Measurements from ENCODE around the gene DLK1. TPM values are rescaled to one million over a fixed set of nuclear protein-coding genes. Genes with fewer than 3 reads are reported as not detected.

The DLK1 gene
- total RNA-seq, 4 donors from 2014 or later = not detected

GRCh38 chr14:100734031-100734990 is 7.6 kb downstream of the DLK1 start:
- Histone ChIP-seq H3K27me3 (peaks cover 59% of the 10 kb centered on the region), H3K9me3 (no peaks in the 10 kb centered on the region), H3K36me3 (no peaks in the 10 kb centered on the region), H3K4me1 (peaks cover under 1% of the 10 kb centered on the region), H3K27ac (no peak overlapping the region), H3K4me3 (no peak overlapping the region)
- TF ChIP-seq POLR2A (IDR thresholded peaks at IDR 0.05) (no peak), POLR2AphosphoS5 (IDR thresholded peaks at IDR 0.05) (no peak), CTCF (IDR thresholded peaks at IDR 0.05) (no peak), EP300 (IDR thresholded peaks at IDR 0.05) (no peak)
- no peak for DNase-seq (ENCODE audit: low spot score in 2 of 2)
- WGBS = 94% methylated on average over 30 of the region's 52 CpGs

- Histone ChIP-seq H3K36me3 (no peaks in the 10 kb centered on the region), H3K4me3 (no peak overlapping the region), H3K9me3 (no peaks in the 10 kb centered on the region), H3K27ac (no peak overlapping the region), H3K4me1 (no peaks in the 10 kb centered on the region), H3K27me3 (peaks cover 50% of the 10 kb centered on the region)
- no peak for TF ChIP-seq POLR2AphosphoS5 (IDR thresholded peaks at IDR 0.05)
- no peak for TF ChIP-seq EP300 (IDR thresholded peaks at IDR 0.05)
- no peak for TF ChIP-seq POLR2A (IDR thresholded peaks at IDR 0.05)
- TF ChIP-seq CTCF (IDR thresholded peaks at IDR 0.05) = no peak
- 90% methylated on average over 17 of the region's 17 CpGs for WGBS
- DNase-seq (ENCODE audit: low spot score in 2 of 2) = peak in 1 of 2 donors; percentile 41
Observed at GRCh38 chr14:100735271-100735670, 8.6 kb downstream of the DLK1 start.

GRCh38 chr14:100736269-100737180 is 9.8 kb downstream of the DLK1 start:
- DNase-seq (ENCODE audit: low spot score in 2 of 2) = peak; percentile 18 to 74
- Histone ChIP-seq H3K4me1 (no peaks in the 10 kb centered on the region), H3K27ac (no peak overlapping the region), H3K27me3 (peaks cover 38% of the 10 kb centered on the region), H3K4me3 (no peak overlapping the region), H3K9me3 (no peaks in the 10 kb centered on the region), H3K36me3 (no peaks in the 10 kb centered on the region)
- WGBS = 58% methylated on average over 22 of the region's 22 CpGs
- TF ChIP-seq CTCF (IDR thresholded peaks at IDR 0.05) = no peak
- no peak for TF ChIP-seq EP300 (IDR thresholded peaks at IDR 0.05)
- TF ChIP-seq POLR2AphosphoS5 (IDR thresholded peaks at IDR 0.05) = no peak
- no peak for TF ChIP-seq POLR2A (IDR thresholded peaks at IDR 0.05)

- Histone ChIP-seq H3K9me3 (no peaks in the 10 kb centered on the region), H3K27me3 (peaks cover 28% of the 10 kb centered on the region), H3K4me1 (no peaks in the 10 kb centered on the region), H3K36me3 (no peaks in the 10 kb centered on the region), H3K27ac (no peak overlapping the region), H3K4me3 (no peak overlapping the region)
- DNase-seq (ENCODE audit: low spot score in 2 of 2) = peak; percentile 51 to 65
- TF ChIP-seq POLR2AphosphoS5 (IDR thresholded peaks at IDR 0.05) (no peak), POLR2A (IDR thresholded peaks at IDR 0.05) (no peak), CTCF (IDR thresholded peaks at IDR 0.05) (no peak), EP300 (IDR thresholded peaks at IDR 0.05) (no peak)
- WGBS = 98% methylated on average over 8 of the region's 17 CpGs
Observed at GRCh38 chr14:100737526-100737925, 10.8 kb downstream of the DLK1 start.
